NCI-H1436 (cell line): Measurements from ENCODE around the gene APBA1.

Source experiments
- DNase-seq: peaks from one replicate; lab custom pipeline; 2025; lab: John Stamatoyannopoulos, UW

APBA1 gene

GRCh38 chr9:69578026-69578425, 94.1 kb downstream of the APBA1 start:
- no peak for DNase-seq

GRCh38 chr9:69577123-69577522, 95.0 kb downstream of the APBA1 start:
- DNase-seq: no peak

GRCh38 chr9:69574057-69574456, 98.1 kb downstream of the APBA1 start:
- DNase-seq: no peak

- no peak for DNase-seq
Observed at GRCh38 chr9:69573651-69574050, 98.5 kb downstream of the APBA1 start.

- DNase-seq: no peak
Observed at GRCh38 chr9:69572611-69573010, 99.6 kb downstream of the APBA1 start.

GRCh38 chr9:69571032-69571431, 101.1 kb downstream of the APBA1 start:
- no peak for DNase-seq

GRCh38 chr9:69569738-69570451, 102.3 kb downstream of the APBA1 start:
- DNase-seq: no peak

GRCh38 chr9:69564557-69564956, 107.6 kb downstream of the APBA1 start:
- DNase-seq: no peak

- DNase-seq: no peak
Observed at GRCh38 chr9:69559126-69559525, 113.0 kb downstream of the APBA1 start.

- no peak for DNase-seq
Observed at GRCh38 chr9:69556707-69557106, 115.5 kb downstream of the APBA1 start.

GRCh38 chr9:69555802-69556201, 116.4 kb downstream of the APBA1 start:
- DNase-seq: no peak

- DNase-seq: no peak
Observed at GRCh38 chr9:69554945-69555344, 117.2 kb downstream of the APBA1 start.

- peak; percentile 42 for DNase-seq
Observed at GRCh38 chr9:69549310-69550202, 122.6 kb downstream of the APBA1 start.

- no peak for DNase-seq
Observed at GRCh38 chr9:69548681-69549080, 123.5 kb downstream of the APBA1 start.

GRCh38 chr9:69546265-69546664, 125.9 kb downstream of the APBA1 start:
- peak; percentile 35 for DNase-seq

GRCh38 chr9:69542942-69543704, 129.0 kb downstream of the APBA1 start:
- peak; percentile 16 for DNase-seq

- DNase-seq: no peak
Observed at GRCh38 chr9:69542058-69542457, 130.1 kb downstream of the APBA1 start.

GRCh38 chr9:69535911-69536310, 136.3 kb downstream of the APBA1 start:
- DNase-seq: no peak

- DNase-seq: no peak
Observed at GRCh38 chr9:69535286-69535832, 136.8 kb downstream of the APBA1 start.

GRCh38 chr9:69532396-69532795, 139.8 kb downstream of the APBA1 start:
- DNase-seq: no peak

GRCh38 chr9:69527454-69527853, 144.7 kb downstream of the APBA1 start:
- no peak for DNase-seq

- DNase-seq: no peak
Observed at GRCh38 chr9:69526699-69527098, 145.5 kb downstream of the APBA1 start.
